ENCODE data around the gene ESF1.
"Not testable (repeated sequence)": the region's sequence is repeated elsewhere in the genome, so short reads cannot be mapped to it uniquely, and the experiment has no call there.

The ESF1 gene

DNA sequence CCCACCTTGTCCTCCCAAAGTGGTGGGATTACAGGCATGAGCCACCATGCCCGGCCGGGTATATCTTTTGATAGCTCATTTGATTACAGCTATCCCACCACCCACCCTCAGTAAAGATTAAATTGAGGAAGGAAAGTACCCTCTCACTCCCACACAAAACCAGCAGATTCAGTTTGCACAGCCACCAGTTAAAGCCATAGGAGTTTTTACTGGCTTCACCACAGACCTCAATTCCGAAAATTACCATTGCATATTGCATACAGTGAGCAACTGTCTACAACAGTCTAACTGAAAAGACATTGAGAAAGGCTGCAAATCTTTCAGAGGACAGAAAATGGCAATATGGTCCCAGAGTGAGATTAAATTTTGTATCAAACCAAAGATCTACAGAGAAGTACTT, 34.9 kb downstream of the ESF1 start:
- no peak for DNase-seq (ENCODE audit: low read depth in 2 of 2)
- H3K4me3 ChIP-seq (replicated peaks in 1 of 2; ENCODE audit: low read depth in 2 of 2, low read length in 2 of 2) = no peak overlapping the region
- TF ChIP-seq, protein P1, sequence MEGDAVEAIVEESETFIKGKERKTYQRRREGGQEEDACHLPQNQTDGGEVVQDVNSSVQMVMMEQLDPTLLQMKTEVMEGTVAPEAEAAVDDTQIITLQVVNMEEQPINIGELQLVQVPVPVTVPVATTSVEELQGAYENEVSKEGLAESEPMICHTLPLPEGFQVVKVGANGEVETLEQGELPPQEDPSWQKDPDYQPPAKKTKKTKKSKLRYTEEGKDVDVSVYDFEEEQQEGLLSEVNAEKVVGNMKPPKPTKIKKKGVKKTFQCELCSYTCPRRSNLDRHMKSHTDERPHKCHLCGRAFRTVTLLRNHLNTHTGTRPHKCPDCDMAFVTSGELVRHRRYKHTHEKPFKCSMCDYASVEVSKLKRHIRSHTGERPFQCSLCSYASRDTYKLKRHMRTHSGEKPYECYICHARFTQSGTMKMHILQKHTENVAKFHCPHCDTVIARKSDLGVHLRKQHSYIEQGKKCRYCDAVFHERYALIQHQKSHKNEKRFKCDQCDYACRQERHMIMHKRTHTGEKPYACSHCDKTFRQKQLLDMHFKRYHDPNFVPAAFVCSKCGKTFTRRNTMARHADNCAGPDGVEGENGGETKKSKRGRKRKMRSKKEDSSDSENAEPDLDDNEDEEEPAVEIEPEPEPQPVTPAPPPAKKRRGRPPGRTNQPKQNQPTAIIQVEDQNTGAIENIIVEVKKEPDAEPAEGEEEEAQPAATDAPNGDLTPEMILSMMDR (IDR thresholded peaks at IDR 0.05; ENCODE audit: low read depth, low read length) = no peak

GRCh38 chr20:13745784-13746183, 38.9 kb downstream of the ESF1 start:
- H3K4me3 ChIP-seq (replicated peaks in 1 of 2; ENCODE audit: low read depth in 2 of 2, low read length in 2 of 2) = no peak overlapping the region
- TF ChIP-seq, protein P1 (IDR thresholded peaks at IDR 0.05; ENCODE audit: low read depth, low read length) = no peak
- DNase-seq (ENCODE audit: low read depth in 2 of 2) = no peak

- no peak overlapping the region for H3K4me3 ChIP-seq (replicated peaks in 1 of 2; ENCODE audit: low read depth in 2 of 2, low read length in 2 of 2)
- peak in 1 of 2 donors; percentile 27 for DNase-seq (ENCODE audit: low read depth in 2 of 2)
- TF ChIP-seq, protein P1 (IDR thresholded peaks at IDR 0.05; ENCODE audit: low read depth, low read length) = no peak
These were observed 40.4 kb downstream of the ESF1 start for GRCh38 chr20:13744352-13744751.

GRCh38 chr20:13741879-13742278, 42.8 kb downstream of the ESF1 start:
- TF ChIP-seq, protein P1 (IDR thresholded peaks at IDR 0.05; ENCODE audit: low read depth, low read length) = no peak
- no peak for DNase-seq (ENCODE audit: low read depth in 2 of 2)
- H3K4me3 ChIP-seq (replicated peaks in 1 of 2; ENCODE audit: low read depth in 2 of 2, low read length in 2 of 2) = no peak overlapping the region

DNA sequence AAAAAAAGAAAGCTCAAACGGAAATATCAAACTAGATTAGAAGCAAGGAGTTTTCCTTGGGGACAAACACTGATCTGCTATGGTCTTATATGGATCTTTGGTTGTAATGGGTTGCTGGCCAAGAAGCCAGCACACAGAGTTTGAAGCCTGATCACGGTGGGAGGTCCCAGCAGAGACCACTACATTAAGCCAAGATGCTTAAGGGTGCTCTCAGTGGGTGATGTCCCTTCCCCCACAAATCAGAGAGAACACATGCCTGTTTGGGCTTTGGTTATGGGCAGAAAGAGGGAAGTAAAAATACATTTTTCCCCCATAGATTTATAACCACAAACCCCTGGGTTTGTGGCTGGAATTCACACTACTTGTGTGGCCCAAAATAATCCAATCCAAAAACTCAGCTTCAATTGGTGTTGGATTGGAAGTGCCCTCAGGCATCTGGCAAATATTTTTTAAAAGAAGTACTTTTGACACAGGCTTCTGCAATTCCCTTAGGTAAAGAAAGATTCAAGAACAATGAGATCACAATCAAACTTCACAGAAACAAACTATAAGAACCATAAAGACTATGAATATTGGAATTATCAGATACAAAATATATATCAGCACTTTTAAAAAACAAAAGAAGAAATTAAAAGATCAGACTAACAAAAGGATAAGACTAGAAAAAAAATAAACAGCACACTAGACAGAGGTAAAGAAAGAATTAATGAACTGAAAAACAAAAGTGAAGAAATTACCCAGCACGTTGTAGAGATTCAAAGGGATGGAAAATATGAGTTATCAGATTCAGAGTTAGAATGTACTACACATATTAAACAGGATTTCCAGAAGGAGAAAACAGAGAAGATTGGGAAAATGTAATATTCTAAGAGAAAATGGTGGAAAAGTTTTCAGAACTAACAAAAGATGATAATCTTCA, 44.7 kb downstream of the ESF1 start:
- DNase-seq (ENCODE audit: low read depth in 2 of 2) = peak; percentile 24 to 85

DNA sequence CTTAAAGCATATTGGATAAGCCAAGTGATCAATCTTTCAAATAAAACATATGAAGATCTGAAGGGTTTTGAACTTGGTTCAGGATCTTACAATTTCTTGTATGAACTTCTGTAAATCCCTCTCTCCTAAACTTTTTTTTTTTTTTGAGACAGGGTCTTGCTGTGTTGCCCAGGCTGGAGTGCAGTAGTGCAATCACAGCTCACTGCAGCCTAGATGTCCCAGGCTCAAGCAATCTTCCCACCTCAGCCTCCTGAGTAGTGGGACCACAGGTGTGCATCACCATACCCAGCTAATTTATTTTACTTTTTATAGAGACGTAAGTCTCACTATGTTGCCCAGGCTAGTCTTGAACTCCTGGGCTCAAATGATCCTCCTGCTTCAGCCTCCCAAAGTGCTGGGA, 46.5 kb downstream of the ESF1 start:
- H3K4me3 ChIP-seq (replicated peaks in 1 of 2; ENCODE audit: low read depth in 2 of 2, low read length in 2 of 2); DNase-seq (ENCODE audit: low read depth in 2 of 2): not testable (repeated sequence)

More for the DNA sequence above, 44.7 kb downstream of the ESF1 start:
- H3K4me3 ChIP-seq (replicated peaks in 1 of 2; ENCODE audit: low read depth in 2 of 2, low read length in 2 of 2) = no peak overlapping the region
- TF ChIP-seq, protein P1 (IDR thresholded peaks at IDR 0.05; ENCODE audit: low read depth, low read length) = no peak

GRCh38 chr20:13736436-13737191, 48.1 kb downstream of the ESF1 start:
- TF ChIP-seq, protein P1 (IDR thresholded peaks at IDR 0.05; ENCODE audit: low read depth, low read length) = no peak
- H3K4me3 ChIP-seq (replicated peaks in 1 of 2; ENCODE audit: low read depth in 2 of 2, low read length in 2 of 2) = no peak overlapping the region
- peak; percentile 90 to 95 for DNase-seq (ENCODE audit: low read depth in 2 of 2)
